PC-9 (cell line): Measurements from ENCODE around the gene CXorf49B.
"Not testable (repeated sequence)": the region's sequence is repeated elsewhere in the genome, so short reads cannot be mapped to it uniquely, and the experiment has no call there.

ENCODE experiments used
- EZH2 ChIP-seq: fragments of 200-600 bp; sonication (generic); IDR thresholded peaks from 2 replicates; pipeline ENCODE4 v1.8.0; 2017; ENCODE audit warnings: antibody characterized with exemption, low read depth
- TF ChIP-seq, protein P1 (sequence below): fragments of 200-600 bp; sonication (generic); conservative IDR thresholded peaks from 2 replicates; pipeline ENCODE4 v1.6.1; 2017; ENCODE audit warnings: mixed run types, antibody characterized with exemption, mild to moderate bottlenecking, moderate library complexity

DNA sequence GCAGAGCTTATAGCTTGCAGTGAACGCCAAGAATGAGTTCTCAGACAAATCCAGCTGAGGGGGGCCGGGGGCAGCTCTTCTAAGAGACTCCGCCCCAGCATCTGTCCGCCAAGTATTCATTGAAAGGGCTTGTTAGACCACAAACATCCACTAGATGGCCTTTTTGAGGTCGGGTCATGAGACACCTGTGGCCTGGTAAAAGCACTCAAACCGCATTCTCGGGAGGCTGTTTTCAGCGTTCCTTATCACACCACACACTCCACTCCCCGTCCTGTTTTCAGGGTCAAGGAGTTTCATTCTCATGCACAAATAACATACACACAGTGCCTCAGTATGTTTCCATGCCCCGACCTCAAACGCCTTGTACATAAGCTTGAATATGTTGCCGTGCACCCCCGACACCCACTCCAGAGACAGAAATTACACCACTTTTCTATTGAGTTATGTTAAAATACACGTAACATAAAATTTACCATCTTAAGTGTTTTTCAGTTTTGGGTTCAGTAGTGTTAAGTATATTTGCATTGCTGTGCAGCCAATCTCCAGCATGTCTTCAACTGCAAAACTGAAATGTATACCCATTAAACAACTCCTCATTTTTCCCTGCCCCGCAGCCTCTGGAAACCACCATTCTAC, 21.3 kb downstream of the CXorf49B start:
- TF ChIP-seq, protein P1, sequence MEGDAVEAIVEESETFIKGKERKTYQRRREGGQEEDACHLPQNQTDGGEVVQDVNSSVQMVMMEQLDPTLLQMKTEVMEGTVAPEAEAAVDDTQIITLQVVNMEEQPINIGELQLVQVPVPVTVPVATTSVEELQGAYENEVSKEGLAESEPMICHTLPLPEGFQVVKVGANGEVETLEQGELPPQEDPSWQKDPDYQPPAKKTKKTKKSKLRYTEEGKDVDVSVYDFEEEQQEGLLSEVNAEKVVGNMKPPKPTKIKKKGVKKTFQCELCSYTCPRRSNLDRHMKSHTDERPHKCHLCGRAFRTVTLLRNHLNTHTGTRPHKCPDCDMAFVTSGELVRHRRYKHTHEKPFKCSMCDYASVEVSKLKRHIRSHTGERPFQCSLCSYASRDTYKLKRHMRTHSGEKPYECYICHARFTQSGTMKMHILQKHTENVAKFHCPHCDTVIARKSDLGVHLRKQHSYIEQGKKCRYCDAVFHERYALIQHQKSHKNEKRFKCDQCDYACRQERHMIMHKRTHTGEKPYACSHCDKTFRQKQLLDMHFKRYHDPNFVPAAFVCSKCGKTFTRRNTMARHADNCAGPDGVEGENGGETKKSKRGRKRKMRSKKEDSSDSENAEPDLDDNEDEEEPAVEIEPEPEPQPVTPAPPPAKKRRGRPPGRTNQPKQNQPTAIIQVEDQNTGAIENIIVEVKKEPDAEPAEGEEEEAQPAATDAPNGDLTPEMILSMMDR = not testable (repeated sequence)
- TF ChIP-seq EZH2 = not testable (repeated sequence)
